ENCODE results near the gene ATP8B1. TPM values are rescaled to one million over a fixed set of nuclear protein-coding genes. Genes with fewer than 3 reads are reported as not detected.

ATP8B1 gene
- total and polyA plus RNA-seq, 2 of the 8 experiments (the other 6 are each of a cell fraction or from before 2014, with no cell fraction given) = 1.1 to 4.6 TPM

DNA sequence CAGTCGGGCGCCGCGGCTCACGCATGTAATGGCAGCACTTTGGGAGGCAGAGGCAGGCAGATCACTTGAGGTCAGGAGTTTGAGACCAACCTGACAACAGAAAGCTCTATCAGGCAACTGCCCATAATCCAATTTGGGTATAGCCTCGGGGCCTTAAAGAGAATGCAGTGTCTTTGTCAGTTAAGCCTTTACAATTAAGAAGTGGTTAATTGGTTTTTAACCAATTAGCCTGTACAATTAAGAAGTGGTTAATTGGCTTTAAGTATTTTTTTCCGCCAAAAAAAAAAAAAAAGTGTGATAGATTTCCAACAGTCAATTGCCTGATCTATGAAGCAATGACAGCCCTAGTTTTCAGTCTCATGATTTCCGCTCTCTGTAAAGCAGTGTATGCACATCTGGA lies 106.8 kb downstream of the ATP8B1 start:
- Histone ChIP-seq H4K91ac (replicated peaks; ENCODE audit: insufficient read length, low read length) (no peak overlapping the region), H3K4me2 (ENCODE audit: insufficient read depth in 1 of 2, low read depth in 2 of 2, low read length in 2 of 2) (no peak overlapping the region), H3K79me2 (ENCODE audit: control insufficient read depth in 1 of 2, insufficient read depth in 2 of 2, low read length in 2 of 2) (no peaks in the 10 kb centered on the region), H3K79me1 (ENCODE audit: low read depth, low read length) (no peaks in the 10 kb centered on the region), H4K5ac (ENCODE audit: insufficient read length, low read depth, low read length) (no peak overlapping the region), H3K4me1 (replicated peaks in 1 of 4; ENCODE audit: control insufficient read depth in 3 of 4, insufficient read depth in 4 of 4, low read length in 3 of 4) (peaks cover 0 to 5% (median 0%) of the 10 kb centered on the region in 4 experiments; a peak in 1 of 7 replicates), H3K9me3 (ENCODE audit: insufficient read depth in 2 of 2, low read depth in 1 of 2, low read length in 1 of 2) (no peaks in the 10 kb centered on the region), H3K27me3 (replicated peaks in 1 of 4; ENCODE audit: control insufficient read depth in 3 of 4, extremely low read depth in 1 of 4, insufficient read depth in 3 of 4, low read length in 3 of 4) (no peaks in the 10 kb centered on the region), H2AFZ (ENCODE audit: low read length) (no peak overlapping the region), H3K23ac (ENCODE audit: insufficient read length) (no peak overlapping the region), H3K36me3 (ENCODE audit: control insufficient read depth in 2 of 4, insufficient read depth in 4 of 4, low read length in 3 of 4) (no peaks in the 10 kb centered on the region), H3K27ac (ENCODE audit: low read depth, low read length) (no peak overlapping the region), H2AK5ac (ENCODE audit: low read depth, low read length) (no peak overlapping the region), H2BK12ac (ENCODE audit: low read depth, low read length) (no peak overlapping the region), H3K4ac (replicated peaks; ENCODE audit: insufficient read length, low read depth, low read length) (no peak overlapping the region), H2BK20ac (ENCODE audit: low read length) (no peak overlapping the region), H2BK15ac (ENCODE audit: low read length) (no peak overlapping the region), H3K56ac (replicated peaks; ENCODE audit: insufficient read length, low read depth, low read length) (no peak overlapping the region), H4K8ac (ENCODE audit: extremely low read depth, insufficient read depth, low read length) (no peak overlapping the region), H3K9ac (replicated peaks in 1 of 4; ENCODE audit: extremely low read depth in 1 of 4, low read depth in 3 of 4, low read length in 3 of 4) (no peak overlapping the region), H3K14ac (ENCODE audit: insufficient read length) (no peak overlapping the region), H3K23me2 (ENCODE audit: low read depth, low read length) (no peaks in the 10 kb centered on the region), H2BK5ac (ENCODE audit: low read depth, low read length) (no peak overlapping the region), H3K18ac (ENCODE audit: extremely low read depth, low read length) (no peak overlapping the region), H2BK120ac (replicated peaks; ENCODE audit: low read depth, low read length) (no peak overlapping the region), H3K4me3 (ENCODE audit: extremely low read depth in 1 of 4, insufficient read depth in 2 of 4, low read depth in 3 of 4, low read length in 4 of 4) (no peak overlapping the region), H4K20me1 (replicated peaks in 1 of 2; ENCODE audit: control insufficient read depth in 1 of 2, insufficient read depth in 2 of 2, low read length in 2 of 2) (no peaks in the 10 kb centered on the region)
- no peak for FAIRE-seq
- ChIA-PET CTCF (ENCODE audit: partially characterized antibody) (no interaction called here), POLR2A (ENCODE audit: partially characterized antibody) (no interaction called here)
- DNase-seq (ENCODE audit: low read depth in 1 of 2, low spot score in 2 of 2) = no peak
- TF ChIP-seq KDM4A (IDR thresholded peaks at IDR 0.05; ENCODE audit: low read depth, low read length, severe bottlenecking) (no peak), SIX5 (IDR thresholded peaks at IDR 0.05; ENCODE audit: low read depth, low read length) (no peak), RNF2 (IDR thresholded peaks at IDR 0.05; ENCODE audit: borderline replicate concordance, low read depth, low read length, missing control alignments, poor library complexity, severe bottlenecking) (no peak)
- 92% methylated on average over 8 of the region's 8 CpGs; no CpG with 5 or more reads in 1 of the 2 experiments for WGBS, 2 experiments (ENCODE audit: extremely low coverage in 1 of 2, insufficient coverage in 1 of 2, insufficient read length in 1 of 2, insufficient replicate concordance in 2 of 2, low coverage in 1 of 2, low lambda C conversion rate in 2 of 2, missing lambda C conversion rate in 1 of 2)

Measured in H1 (cell line).